Measurements from ENCODE around the gene TNN.
"Not testable (repeated sequence)": the region's sequence is repeated elsewhere in the genome, so short reads cannot be mapped to it uniquely, and the experiment has no call there.

The TNN gene

GRCh38 chr1:175067362-175068106 is at the start of gene TNN:
TSS of gene TNN (plus strand) at chr1:175067833. CDS start at chr1:175077419, 9,586 bp downstream.
- Histone ChIP-seq H3K27ac (no peak within 1 kb of the TSS), H3K4me3 (no peak within 1 kb of the TSS)
- no peak for DNase-seq (ENCODE audit: low spot score)
- no peak for TF ChIP-seq CTCF (IDR thresholded peaks at IDR 0.05)

GRCh38 chr1:175019524-175019923 is 48.1 kb upstream of the TNN start:
- H3K27ac ChIP-seq, result no peak overlapping the region
- H3K4me3 ChIP-seq, result no peak overlapping the region
- DNase-seq (ENCODE audit: low spot score), result no peak
- TF ChIP-seq CTCF (IDR thresholded peaks at IDR 0.05), result no peak

- Histone ChIP-seq H3K4me3 (peak within 1 kb of the TSS; percentile 96), H3K27ac (peak within 1 kb of the TSS; percentile 70 to 89)
- no peak for TF ChIP-seq CTCF (IDR thresholded peaks at IDR 0.05)
- DNase-seq (ENCODE audit: low spot score), result peak; percentile 99
These were observed 44.4 kb upstream of the TNN start, which contains the start of gene MRPS14 for GRCh38 chr1:175023043-175023921. TSS of gene MRPS14 (minus strand) at chr1:175023425. CDS start at chr1:175023408, 17 bp downstream.

GRCh38 chr1:175023922-175024242 is 43.8 kb upstream of the TNN start:
- Histone ChIP-seq H3K27ac (peak overlapping the region; percentile 70 to 89), H3K4me3 (peak overlapping the region; percentile 96)
- not testable (repeated sequence) for DNase-seq (ENCODE audit: low spot score)

GRCh38 chr1:175024773-175025172 is 42.9 kb upstream of the TNN start:
- no peak overlapping the region for H3K27ac ChIP-seq
- no peak overlapping the region for H3K4me3 ChIP-seq
- no peak for DNase-seq (ENCODE audit: low spot score)
- TF ChIP-seq CTCF (IDR thresholded peaks at IDR 0.05), result no peak

- DNase-seq (ENCODE audit: low spot score), result no peak
- TF ChIP-seq CTCF (IDR thresholded peaks at IDR 0.05), result no peak
- Histone ChIP-seq H3K27ac (no peak overlapping the region), H3K4me3 (no peak overlapping the region)
These were observed 33.7 kb upstream of the TNN start for GRCh38 chr1:175033953-175034352.

- TF ChIP-seq CTCF (IDR thresholded peaks at IDR 0.05), result no peak
- no peak overlapping the region for H3K27ac ChIP-seq
- H3K4me3 ChIP-seq, result no peak overlapping the region
- no peak for DNase-seq (ENCODE audit: low spot score)
These were observed 32.9 kb upstream of the TNN start for GRCh38 chr1:175034775-175035174.
